ENCODE data around the gene VOPP1.

GRCh38 chr7:55493408-55493807 lies 78.9 kb downstream of the VOPP1 start:
- TF ChIP-seq RAD21 (IDR thresholded peaks at IDR 0.05; ENCODE audit: low read depth), result no peak
- no peak for TF ChIP-seq EGR1 (IDR thresholded peaks at IDR 0.05)
- no peak for TF ChIP-seq FOXM1 (IDR thresholded peaks at IDR 0.05; ENCODE audit: borderline replicate concordance, low read depth)
- no peak for TF ChIP-seq EP300 (IDR thresholded peaks at IDR 0.05; ENCODE audit: borderline replicate concordance)
- TF ChIP-seq USF1 (IDR thresholded peaks at IDR 0.05), result no peak
- no peak for TF ChIP-seq NFIC (IDR thresholded peaks at IDR 0.05)
- TF ChIP-seq MAX (IDR thresholded peaks at IDR 0.05), result no peak
- TF ChIP-seq REST (IDR thresholded peaks at IDR 0.05; ENCODE audit: low read depth), result no peak
